Astrocyte of the hippocampus (primary cell): ENCODE data around the gene MRPS18A.
A peak's percentile ranks its signal among the peaks of the same experiment; 100 is the strongest.
"Not testable (repeated sequence)": the region's sequence is repeated elsewhere in the genome, so short reads cannot be mapped to it uniquely, and the experiment has no call there.

Experiments
- DNase-seq: peaks from one replicate; pipeline ENCODE4 v3.0.0; 2011; ENCODE audit warnings: low read depth, low spot score

MRPS18A gene

DNA sequence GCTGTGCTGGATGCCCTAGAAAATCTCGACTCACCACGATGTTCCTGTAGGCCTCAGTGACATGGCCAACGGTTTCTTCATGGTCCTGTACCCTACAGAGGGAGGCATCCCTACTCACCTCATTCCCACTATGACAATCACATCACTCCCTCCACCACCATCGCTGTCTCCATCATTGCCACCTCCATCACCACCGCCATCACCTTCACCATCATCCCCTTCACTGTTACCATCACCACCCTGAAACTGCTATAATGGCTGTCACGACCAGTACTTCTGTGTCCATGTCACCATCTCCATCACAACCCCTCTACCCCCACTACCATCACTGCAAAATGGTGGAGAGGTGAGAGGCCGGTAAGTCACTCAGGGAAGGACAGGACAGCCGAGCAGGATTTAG lies 29.8 kb upstream of the MRPS18A start:
- DNase-seq: no peak

DNA sequence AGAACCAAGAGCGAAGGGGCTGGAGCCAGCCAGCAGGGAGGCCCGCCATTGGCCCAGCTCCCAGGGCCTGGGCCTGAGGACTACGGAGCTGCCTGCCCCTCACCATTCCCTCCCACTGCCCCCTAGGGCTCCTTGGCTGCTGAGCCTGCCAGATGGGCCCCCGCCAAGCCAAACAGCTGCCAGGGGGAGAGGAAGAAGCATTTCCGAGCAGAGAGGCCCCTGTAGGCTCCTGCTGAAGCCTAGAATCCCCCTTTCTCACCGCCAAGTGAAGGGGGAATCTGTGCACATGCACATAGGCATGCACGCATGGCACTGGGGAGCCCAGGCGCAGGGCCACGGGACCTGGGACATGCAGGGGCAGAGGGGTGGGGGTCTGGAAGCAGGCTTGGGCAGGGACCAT lies 28.5 kb upstream of the MRPS18A start:
- DNase-seq: peak; percentile 76

DNA sequence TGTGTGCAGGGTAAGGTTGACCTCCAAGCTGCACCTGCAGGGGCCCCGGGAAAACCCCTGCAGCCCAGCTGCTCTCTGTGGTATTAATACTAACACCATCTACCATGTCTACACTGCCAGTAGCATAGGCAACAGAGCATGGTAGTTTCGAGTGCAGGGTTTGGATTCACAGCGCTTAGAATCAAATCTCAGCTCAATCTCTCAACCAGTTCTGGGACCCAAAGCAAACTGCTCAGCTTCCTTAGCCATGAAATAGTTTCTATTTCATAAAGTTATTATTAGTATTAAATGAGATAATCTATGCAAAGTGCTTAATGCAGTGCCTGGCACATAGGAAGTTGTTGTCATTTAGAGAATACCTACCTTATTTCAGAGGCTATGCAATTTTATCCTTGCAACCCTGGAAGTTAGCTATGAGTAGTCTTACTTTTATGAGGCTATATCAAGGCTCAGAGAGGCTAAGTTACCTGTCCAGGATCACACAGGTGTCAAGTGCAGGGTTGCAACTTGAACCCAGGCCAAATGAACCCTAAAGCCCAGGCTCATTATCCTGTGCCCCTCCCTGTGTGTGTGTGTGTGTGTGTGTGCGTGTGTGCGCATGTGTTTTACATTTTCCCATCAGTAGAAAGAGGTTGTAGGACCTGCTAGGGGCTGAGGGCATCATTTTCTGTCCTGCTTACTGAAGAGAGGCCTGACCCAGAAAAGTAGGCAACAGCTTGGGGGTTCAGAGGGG lies 27.6 kb upstream of the MRPS18A start:
- DNase-seq: no peak

DNA sequence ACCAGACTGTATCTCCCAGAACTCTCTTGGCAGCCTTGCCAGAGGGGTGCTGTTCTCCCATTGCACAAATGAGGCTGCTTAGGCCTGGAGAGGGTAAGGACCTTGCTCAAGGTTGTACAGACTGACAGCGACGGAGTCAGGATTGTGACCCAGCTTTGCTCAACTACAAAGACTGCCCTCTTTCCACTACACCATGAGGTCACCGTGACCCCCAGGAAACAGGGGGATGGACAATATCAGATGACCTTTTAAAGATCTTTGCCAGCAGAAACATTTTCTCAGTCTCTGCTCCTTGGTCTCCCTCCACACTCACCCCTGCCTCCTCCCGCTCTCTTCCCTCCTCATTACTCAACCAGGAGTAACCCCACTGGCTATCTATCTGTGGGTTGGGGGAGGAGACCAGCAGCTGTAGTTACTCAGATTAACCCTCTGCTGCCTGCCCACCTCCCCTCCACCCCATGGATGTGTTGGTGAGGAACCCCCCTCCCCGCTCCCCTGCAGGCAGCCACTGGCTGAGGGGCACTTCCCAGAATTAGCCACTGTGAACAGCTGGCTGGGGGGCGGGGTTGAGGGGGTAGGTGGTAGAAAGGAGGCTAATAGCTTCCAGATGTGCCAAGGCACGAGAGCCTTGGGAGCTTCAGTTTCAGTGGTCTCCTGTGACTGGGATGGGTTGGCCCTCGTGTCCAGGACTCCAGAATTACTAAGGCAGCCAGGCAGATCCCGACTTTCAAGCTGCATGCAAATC lies 26.9 kb upstream of the MRPS18A start:
- peak; percentile 21 for DNase-seq

GRCh38 chr6:43713643-43714310 lies 26.2 kb upstream of the MRPS18A start:
- DNase-seq: no peak

DNA sequence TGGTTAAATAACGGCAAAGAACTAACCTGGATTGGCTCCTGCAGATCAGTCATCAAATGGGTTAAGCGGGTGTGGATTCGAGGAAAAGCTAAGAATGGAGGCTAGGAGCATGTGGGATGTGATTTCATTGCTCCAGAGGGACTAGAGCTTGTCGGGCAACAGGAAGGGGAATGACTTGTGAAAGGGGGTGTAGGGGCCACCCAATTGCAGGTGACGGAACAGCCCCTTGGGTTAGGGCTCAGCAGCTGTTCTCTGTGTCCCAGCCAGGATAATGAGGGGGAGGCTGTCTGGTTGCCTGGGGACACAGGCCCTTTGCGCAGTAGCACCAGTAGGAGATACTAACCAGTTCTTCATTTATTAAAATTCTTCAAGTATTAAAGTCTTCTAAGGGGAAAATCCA lies 25.0 kb upstream of the MRPS18A start:
- no peak for DNase-seq

GRCh38 chr6:43710576-43710975 lies 23.0 kb upstream of the MRPS18A start:
- no peak for DNase-seq

DNA sequence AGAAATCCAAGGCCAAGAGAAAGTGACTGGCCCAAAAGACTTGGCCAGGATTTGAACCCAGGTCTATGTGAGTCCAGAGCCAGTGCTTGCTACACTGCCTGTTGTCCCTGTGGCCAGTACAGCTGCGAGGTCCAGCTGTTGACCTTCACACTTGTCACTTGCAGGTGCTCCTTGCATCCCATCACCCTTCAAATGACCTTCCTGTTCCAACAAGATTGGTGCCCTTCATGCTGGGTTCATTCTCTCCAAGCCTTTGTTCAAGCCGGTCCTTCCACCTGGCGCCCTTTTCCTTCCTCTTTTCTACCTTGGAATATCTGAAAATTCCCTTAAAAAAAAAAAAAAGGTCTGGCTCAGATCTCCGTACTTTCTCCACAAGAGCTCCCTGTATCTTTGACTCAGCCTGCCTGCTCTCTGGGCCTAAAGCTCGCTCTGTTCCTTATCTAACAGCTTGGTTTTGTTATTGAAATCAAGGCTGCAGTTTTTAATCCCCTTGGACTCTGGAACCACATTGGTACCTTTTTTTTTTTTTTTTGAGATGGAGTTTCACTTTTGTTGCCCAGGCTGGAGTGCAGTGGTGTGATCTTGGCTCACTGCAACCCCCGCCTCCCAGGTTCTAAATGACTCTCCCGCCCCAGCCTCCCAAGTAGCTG lies 22.2 kb upstream of the MRPS18A start:
- no peak for DNase-seq

DNA sequence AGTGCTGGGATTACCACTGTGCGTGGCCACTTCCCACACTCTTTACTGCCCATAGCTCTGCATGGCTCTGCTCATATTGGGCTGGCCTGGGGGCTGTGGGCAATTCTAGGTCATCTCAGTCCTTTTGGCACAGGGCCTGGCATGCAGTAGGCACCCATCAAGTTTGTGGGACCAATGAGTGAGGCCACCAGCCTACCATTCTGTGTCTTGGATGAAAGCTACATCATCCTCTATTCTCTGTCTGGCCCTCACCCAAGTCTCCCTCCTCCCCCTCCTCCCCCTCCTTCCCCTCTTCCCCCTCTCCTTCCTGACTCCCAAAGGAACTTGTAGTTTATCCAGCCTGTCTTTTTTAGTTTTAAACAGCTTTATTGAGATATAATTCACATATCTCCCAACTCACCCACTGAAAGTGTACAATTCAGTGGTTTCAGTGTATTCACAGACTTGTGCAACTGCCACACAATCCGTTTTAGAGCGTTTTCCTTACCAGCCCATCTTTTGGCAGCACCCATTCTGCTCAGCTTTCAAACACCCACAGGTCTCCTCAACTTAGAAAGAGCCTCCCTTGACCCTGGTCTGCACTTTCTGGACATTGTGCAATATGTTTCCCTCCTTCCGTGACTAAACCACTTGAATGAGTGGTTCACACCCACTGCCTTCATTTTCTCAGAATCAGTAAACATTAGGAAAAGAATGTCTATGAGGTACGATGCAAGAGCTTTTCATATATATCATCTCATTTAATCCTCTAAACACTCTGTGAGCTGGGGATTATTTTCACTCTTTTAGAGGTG lies 21.5 kb upstream of the MRPS18A start:
- DNase-seq: no peak

DNA sequence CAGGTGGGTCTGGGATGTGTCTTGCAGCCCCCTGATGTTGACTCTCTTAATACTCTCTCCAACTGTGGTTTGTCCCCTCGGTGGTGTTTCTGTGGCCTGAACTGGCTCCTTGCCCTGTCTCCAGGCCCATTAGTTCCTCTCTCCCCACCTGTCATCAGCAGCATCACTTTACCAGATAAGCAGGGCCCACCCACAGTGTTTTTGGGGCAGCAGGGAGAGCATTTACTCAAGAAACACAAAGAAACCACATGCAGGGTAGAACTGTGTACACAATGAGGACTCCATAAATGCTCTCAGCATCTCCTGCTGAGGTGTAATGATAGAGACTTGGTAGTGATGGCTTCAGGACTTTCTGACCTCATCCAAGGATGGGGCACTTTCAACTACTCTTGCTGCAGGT lies 20.2 kb upstream of the MRPS18A start:
- DNase-seq: no peak

- DNase-seq: no peak
These were observed 19.7 kb upstream of the MRPS18A start for GRCh38 chr6:43707269-43707668.

- DNase-seq: no peak
These were observed 19.2 kb upstream of the MRPS18A start for GRCh38 chr6:43706788-43707187.

GRCh38 chr6:43705996-43706395 lies 18.4 kb upstream of the MRPS18A start:
- DNase-seq: no peak

- DNase-seq: no peak
These were observed 16.2 kb upstream of the MRPS18A start for GRCh38 chr6:43703512-43704429.

- peak; percentile 88 for DNase-seq
These were observed 15.2 kb upstream of the MRPS18A start for GRCh38 chr6:43702534-43703440.

DNA sequence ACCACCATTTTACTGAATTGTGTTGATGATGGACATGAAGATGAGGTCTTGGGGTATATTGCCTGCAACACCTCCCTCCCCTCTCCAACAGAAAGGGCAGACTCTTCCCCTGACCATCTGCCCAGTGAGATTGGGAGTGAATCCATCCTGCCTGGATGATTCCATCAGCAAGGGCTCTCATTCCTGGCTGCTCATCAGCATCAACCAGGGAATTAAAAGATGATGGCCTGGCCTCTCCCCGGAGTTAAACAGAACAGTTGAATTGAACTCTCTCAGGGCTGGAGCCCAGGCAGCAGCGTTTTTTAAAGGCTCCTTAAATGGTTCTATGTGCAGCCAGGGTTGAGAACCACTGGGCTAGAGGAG lies 14.6 kb upstream of the MRPS18A start:
- DNase-seq: no peak

GRCh38 chr6:43700939-43701560 lies 13.5 kb upstream of the MRPS18A start:
- not testable (repeated sequence) for DNase-seq

DNA sequence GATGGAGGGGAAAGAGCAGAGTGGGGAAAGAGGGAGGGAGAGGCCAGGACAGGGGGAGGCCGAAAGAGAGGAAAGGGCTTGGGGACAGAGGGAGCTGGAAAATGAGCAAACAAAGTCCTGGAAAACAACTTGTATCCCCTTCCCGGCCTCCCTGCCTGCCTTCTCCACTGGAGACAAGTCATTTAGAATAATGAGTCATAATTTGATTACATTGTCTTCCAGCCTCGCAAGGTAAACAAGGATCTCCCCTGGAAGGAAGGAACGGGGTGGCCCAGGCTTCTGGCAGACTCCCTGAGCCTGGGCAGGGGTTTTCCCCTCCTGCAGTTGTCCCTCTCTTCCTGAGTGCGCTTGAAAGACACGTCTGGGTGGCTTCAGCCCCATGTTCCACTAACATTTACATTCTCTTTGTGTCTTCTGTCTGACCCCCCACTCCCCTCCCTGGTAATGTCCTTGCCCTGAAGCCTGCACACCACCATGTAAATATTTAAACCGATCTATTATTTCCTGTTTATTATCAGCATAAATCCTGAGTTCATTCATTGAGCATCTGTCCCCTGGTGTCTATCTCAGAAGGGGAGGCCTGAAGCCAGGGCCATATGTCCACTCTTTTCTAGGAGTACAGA lies 12.1 kb upstream of the MRPS18A start:
- peak; percentile 30 for DNase-seq
